GM12878 (cell line): Measurements from ENCODE around the gene MYCBP2. TPM values are rescaled to one million over a fixed set of nuclear protein-coding genes. Genes with fewer than 3 reads are reported as not detected.

Experiments
- ATF2 ChIP-seq: IDR thresholded peaks from 2 replicates; pipeline ENCODE4 v1.6.1; 2012; ENCODE audit warnings: low read length, inconsistent platforms
- BCLAF1 ChIP-seq: fragments of 450-650 bp; IDR thresholded peaks from 2 replicates; pipeline ENCODE4 v1.6.1; 2017; ENCODE audit warnings: antibody characterized with exemption, mild to moderate bottlenecking, moderate library complexity
- CEBPB ChIP-seq, 2 experiments: fragments of 150-350 bp in 1 of 2; IDR thresholded peaks; 2 replicates each; pipeline ENCODE4 v1.6.1; 2012 to 2014; ENCODE audit warnings: low read depth in 2 of 2, low read length in 2 of 2, borderline replicate concordance in 1 of 2, inconsistent platforms in 1 of 2
- JUND ChIP-seq: IDR thresholded peaks from 2 replicates; pipeline ENCODE4 v1.6.1; 2012; ENCODE audit warnings: low read depth, mild to moderate bottlenecking, low read length, improper control_type of control experiment, moderate library complexity
- NFXL1 ChIP-seq: fragments of 450-650 bp; IDR thresholded peaks from 2 replicates; pipeline ENCODE4 v1.6.1; 2017; ENCODE audit warnings: antibody characterized with exemption, mild to moderate bottlenecking, borderline replicate concordance
- NFYB ChIP-seq: IDR thresholded peaks from 2 replicates; pipeline ENCODE4 v1.6.1; 2011; ENCODE audit warnings: low read depth, mild to moderate bottlenecking, low read length, improper control_type of control experiment, moderate library complexity; ENCODE audit not compliant: insufficient read depth
- PAX8 ChIP-seq: fragments of 450-650 bp; IDR thresholded peaks from 2 replicates; pipeline ENCODE4 v1.6.1; 2017; ENCODE audit warnings: mild to moderate bottlenecking, moderate library complexity
- POLR2A ChIP-seq: IDR thresholded peaks from 2 replicates; pipeline ENCODE4 v1.6.1; 2011; ENCODE audit warnings: low read depth, mild to moderate bottlenecking, low read length
- ZBED1 ChIP-seq: IDR thresholded peaks from 2 replicates; pipeline ENCODE4 v1.6.1; 2016; ENCODE audit warnings: borderline replicate concordance
- ZNF207 ChIP-seq: fragments of 450-650 bp; IDR thresholded peaks from 2 replicates; pipeline ENCODE4 v1.6.1; 2014; ENCODE audit warnings: antibody characterized with exemption, mild to moderate bottlenecking, borderline replicate concordance
- polyA plus RNA-seq, 11 experiments: library from polyadenylated mRNA; depleted of rRNA in 4 of 11; unstranded in 6 of 11; stranded (reverse) in 5 of 11; fragments of >200 nt; fragmentation: Nextera tagmentation in 4 of 11; fragmentation: Illumina TruSeq in 1 of 11; extraction: Ambion mirVana in 4 of 11; extraction: Trizol in 1 of 11; gene quantifications; 1 replicate in 1 of 11; 2 replicates in 10 of 11; pipeline versions ENCODE4 v1.2.1 to v1.2.3, GENCODE V29; 2011 to 2016; ENCODE audit warnings: inconsistent platforms in 2 of 11, missing spikeins in 2 of 11, low read depth in 1 of 11
- total RNA-seq, 4 experiments: library from RNA; depleted of rRNA in 3 of 4; stranded (reverse); fragments of >200 nt in 3 of 4; fragmentation: Illumina TruSeq in 1 of 4; extraction: Trizol in 1 of 4; gene quantifications; 2 replicates each; pipeline versions ENCODE4 v1.2.1 to v1.2.3, GENCODE V29; 2013 to 2021

MYCBP2 gene
- total and polyA plus RNA-seq, 10 of the 15 experiments (the other 5 are each of a cell fraction or from before 2014, with no cell fraction given), result 51.9 to 152 (median 98.2) TPM

- TF ChIP-seq ATF2 (no peak), JUND (no peak), PAX8 (no peak), ZBED1 (no peak), NFXL1 (no peak), NFYB (no peak), POLR2A (no peak), CEBPB (IDR thresholded peaks at IDR 0.05; ENCODE audit: borderline replicate concordance in 1 of 2, low read depth in 2 of 2, low read length in 2 of 2) (no peak), BCLAF1 (no peak), ZNF207 (no peak)
- TF ChIP-seq, all 136 proteins: peak for 0
These were observed 310.6 kb downstream of the MYCBP2 start (continued) for GRCh38 chr13:77016251-77016812.
